ENCODE results near the gene NUP153. TPM values are rescaled to one million over a fixed set of nuclear protein-coding genes. Genes with fewer than 3 reads are reported as not detected.
"Not testable (repeated sequence)": the region's sequence is repeated elsewhere in the genome, so short reads cannot be mapped to it uniquely, and the experiment has no call there.

NUP153 gene
- total RNA-seq: 74.6 and 78.7 TPM in 2 replicates
- long read RNA-seq, partial matches to known transcripts: 18 of 19 reads
- long read RNA-seq, other reads (novel, unspliced or antisense): 1 of 19 reads

GRCh38 chr6:17706580-17707370 lies at the start of gene NUP153:
Gene NUP153, minus strand, starts transcription at chr6:17706925. Its CDS starts 538 bp downstream, at chr6:17706387.
- no peaks in the 10 kb centered on the region for H3K27me3 Mint-ChIP-seq (ENCODE audit: low read depth)
- peak within 1 kb of the TSS; percentile 98 for H3K27ac Mint-ChIP-seq (ENCODE audit: unreplicated experiment)
- H3K36me3 Mint-ChIP-seq (ENCODE audit: low read depth): peaks cover 3% of the 10 kb centered on the region
- peaks cover 16% of the 10 kb centered on the region for H3K4me1 Mint-ChIP-seq
- H3K4me3 Mint-ChIP-seq: peak within 1 kb of the TSS; percentile 91
- no peak for TF ChIP-seq CTCF (conservative IDR thresholded peaks at IDR 0.05)
- peak; percentile 100 for DNase-seq (ENCODE audit: low read depth, low spot score)
- no peaks in the 10 kb centered on the region for H3K9me3 Mint-ChIP-seq

- no peaks in the 10 kb centered on the region for H3K4me1 Mint-ChIP-seq
- no peaks in the 10 kb centered on the region for H3K27me3 Mint-ChIP-seq (ENCODE audit: low read depth)
- no peaks in the 10 kb centered on the region for H3K36me3 Mint-ChIP-seq (ENCODE audit: low read depth)
- H3K27ac Mint-ChIP-seq (ENCODE audit: unreplicated experiment): no peak overlapping the region
- DNase-seq (ENCODE audit: low read depth, low spot score): no peak
- no peak overlapping the region for H3K4me3 Mint-ChIP-seq
- no peak for TF ChIP-seq CTCF (conservative IDR thresholded peaks at IDR 0.05)
- no peaks in the 10 kb centered on the region for H3K9me3 Mint-ChIP-seq
Measured at GRCh38 chr6:17754254-17754653, 47.5 kb upstream of the NUP153 start.

GRCh38 chr6:17745324-17745723 lies 38.6 kb upstream of the NUP153 start:
- H3K4me1 Mint-ChIP-seq; H3K36me3 Mint-ChIP-seq (ENCODE audit: low read depth): not testable (repeated sequence)

GRCh38 chr6:17744757-17745308 lies 38.1 kb upstream of the NUP153 start:
- DNase-seq (ENCODE audit: low read depth, low spot score); H3K9me3 Mint-ChIP-seq; H3K27me3 Mint-ChIP-seq (ENCODE audit: low read depth); H3K4me1 Mint-ChIP-seq; H3K36me3 Mint-ChIP-seq (ENCODE audit: low read depth); H3K4me3 Mint-ChIP-seq: not testable (repeated sequence)
- peak overlapping the region; percentile 12 for H3K27ac Mint-ChIP-seq (ENCODE audit: unreplicated experiment)

More at GRCh38 chr6:17745324-17745723, 38.6 kb upstream of the NUP153 start:
- not testable (repeated sequence) for H3K4me3 Mint-ChIP-seq; H3K9me3 Mint-ChIP-seq; H3K27me3 Mint-ChIP-seq (ENCODE audit: low read depth); H3K27ac Mint-ChIP-seq (ENCODE audit: unreplicated experiment); DNase-seq (ENCODE audit: low read depth, low spot score)

GRCh38 chr6:17744019-17744756 lies 37.5 kb upstream of the NUP153 start:
- Mint-ChIP-seq H3K27me3 (ENCODE audit: low read depth) (no peaks in the 10 kb centered on the region), H3K9me3 (peaks cover 2% of the 10 kb centered on the region), H3K4me3 (no peak overlapping the region), H3K4me1 (no peaks in the 10 kb centered on the region), H3K27ac (ENCODE audit: unreplicated experiment) (peak overlapping the region; percentile 46), H3K36me3 (ENCODE audit: low read depth) (no peaks in the 10 kb centered on the region)
- DNase-seq (ENCODE audit: low read depth, low spot score): no peak
- no peak for TF ChIP-seq CTCF (conservative IDR thresholded peaks at IDR 0.05)

- Mint-ChIP-seq H3K9me3 (peaks cover 12% of the 10 kb centered on the region), H3K27ac (ENCODE audit: unreplicated experiment) (no peak overlapping the region), H3K4me3 (no peak overlapping the region), H3K4me1 (no peaks in the 10 kb centered on the region), H3K27me3 (ENCODE audit: low read depth) (no peaks in the 10 kb centered on the region), H3K36me3 (ENCODE audit: low read depth) (peaks cover 8% of the 10 kb centered on the region)
- DNase-seq (ENCODE audit: low read depth, low spot score): no peak
- no peak for TF ChIP-seq CTCF (conservative IDR thresholded peaks at IDR 0.05)
Measured at GRCh38 chr6:17741507-17741906, 34.8 kb upstream of the NUP153 start.
